D721Med (cell line): ENCODE measurements around the gene PLEKHO2.

Experiments used
- DNase-seq: peaks from one replicate; pipeline ENCODE4 v3.0.0; 2011; ENCODE audit warnings: low spot score; ENCODE audit not compliant: insufficient read length
- FAIRE-seq: peaks from 2 replicates; lab custom pipeline; 2011; peaks lifted over from hg19 to GRCh38; lab: Jason Lieb, UNC
- TF ChIP-seq, protein P1 (sequence below): IDR thresholded peaks from 2 replicates; pipeline ENCODE4 v1.5.1; 2012; ENCODE audit warnings: mild to moderate bottlenecking, control low read depth; ENCODE audit not compliant: insufficient read depth; ENCODE audit errors: missing control alignments

The PLEKHO2 gene

DNA sequence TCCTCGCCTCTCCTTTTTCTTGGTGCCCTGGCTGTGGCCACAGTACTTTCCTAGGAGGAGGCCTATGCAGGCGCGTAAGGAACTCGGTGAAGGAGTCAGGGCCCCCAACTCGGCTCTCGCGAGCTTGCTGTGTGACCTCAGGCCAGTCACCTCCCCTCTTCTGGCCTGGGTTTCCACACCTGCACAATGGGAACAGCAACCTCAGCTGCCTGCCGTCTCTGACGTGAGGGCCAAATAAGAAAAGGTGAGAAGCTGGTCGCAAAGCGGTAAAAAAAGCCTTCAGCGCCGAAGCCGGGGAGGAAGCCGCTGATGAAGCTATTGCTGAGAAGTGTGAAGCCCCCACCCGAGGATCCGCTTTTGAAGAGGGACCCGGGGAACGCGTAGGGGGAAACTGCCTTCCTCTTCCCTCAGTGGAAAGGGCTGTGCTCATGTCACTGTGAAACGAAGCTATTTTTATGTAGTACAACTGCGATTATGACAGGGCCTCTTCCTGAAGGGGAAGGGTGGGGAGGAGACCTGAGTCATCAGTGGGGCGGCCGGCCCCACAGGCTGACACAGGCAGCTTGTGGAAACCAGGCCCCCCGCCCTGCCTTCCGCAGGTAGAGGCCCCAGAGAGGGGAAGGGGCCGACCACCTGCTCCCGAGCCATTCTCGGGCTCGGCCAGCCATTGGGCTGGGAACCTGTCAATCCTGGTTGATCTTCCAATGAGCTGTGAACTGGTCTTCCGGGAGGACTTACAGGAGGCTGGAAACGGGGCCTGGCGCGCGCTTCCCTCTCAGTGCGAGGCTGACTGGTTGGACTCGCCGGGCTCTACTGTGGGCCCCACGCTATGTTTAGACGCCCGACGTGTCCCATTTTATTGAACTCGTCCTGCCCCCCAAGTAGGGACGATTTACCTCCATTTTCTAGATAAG is 52.0 kb downstream of the PLEKHO2 start:
- TF ChIP-seq, protein P1, sequence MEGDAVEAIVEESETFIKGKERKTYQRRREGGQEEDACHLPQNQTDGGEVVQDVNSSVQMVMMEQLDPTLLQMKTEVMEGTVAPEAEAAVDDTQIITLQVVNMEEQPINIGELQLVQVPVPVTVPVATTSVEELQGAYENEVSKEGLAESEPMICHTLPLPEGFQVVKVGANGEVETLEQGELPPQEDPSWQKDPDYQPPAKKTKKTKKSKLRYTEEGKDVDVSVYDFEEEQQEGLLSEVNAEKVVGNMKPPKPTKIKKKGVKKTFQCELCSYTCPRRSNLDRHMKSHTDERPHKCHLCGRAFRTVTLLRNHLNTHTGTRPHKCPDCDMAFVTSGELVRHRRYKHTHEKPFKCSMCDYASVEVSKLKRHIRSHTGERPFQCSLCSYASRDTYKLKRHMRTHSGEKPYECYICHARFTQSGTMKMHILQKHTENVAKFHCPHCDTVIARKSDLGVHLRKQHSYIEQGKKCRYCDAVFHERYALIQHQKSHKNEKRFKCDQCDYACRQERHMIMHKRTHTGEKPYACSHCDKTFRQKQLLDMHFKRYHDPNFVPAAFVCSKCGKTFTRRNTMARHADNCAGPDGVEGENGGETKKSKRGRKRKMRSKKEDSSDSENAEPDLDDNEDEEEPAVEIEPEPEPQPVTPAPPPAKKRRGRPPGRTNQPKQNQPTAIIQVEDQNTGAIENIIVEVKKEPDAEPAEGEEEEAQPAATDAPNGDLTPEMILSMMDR: no peak
- no peak for FAIRE-seq
- DNase-seq: no peak

GRCh38 chr15:64894395-64895056 is 52.8 kb downstream of the PLEKHO2 start:
- TF ChIP-seq, protein P1: no peak
- DNase-seq (no peak), FAIRE-seq (no peak)

DNA sequence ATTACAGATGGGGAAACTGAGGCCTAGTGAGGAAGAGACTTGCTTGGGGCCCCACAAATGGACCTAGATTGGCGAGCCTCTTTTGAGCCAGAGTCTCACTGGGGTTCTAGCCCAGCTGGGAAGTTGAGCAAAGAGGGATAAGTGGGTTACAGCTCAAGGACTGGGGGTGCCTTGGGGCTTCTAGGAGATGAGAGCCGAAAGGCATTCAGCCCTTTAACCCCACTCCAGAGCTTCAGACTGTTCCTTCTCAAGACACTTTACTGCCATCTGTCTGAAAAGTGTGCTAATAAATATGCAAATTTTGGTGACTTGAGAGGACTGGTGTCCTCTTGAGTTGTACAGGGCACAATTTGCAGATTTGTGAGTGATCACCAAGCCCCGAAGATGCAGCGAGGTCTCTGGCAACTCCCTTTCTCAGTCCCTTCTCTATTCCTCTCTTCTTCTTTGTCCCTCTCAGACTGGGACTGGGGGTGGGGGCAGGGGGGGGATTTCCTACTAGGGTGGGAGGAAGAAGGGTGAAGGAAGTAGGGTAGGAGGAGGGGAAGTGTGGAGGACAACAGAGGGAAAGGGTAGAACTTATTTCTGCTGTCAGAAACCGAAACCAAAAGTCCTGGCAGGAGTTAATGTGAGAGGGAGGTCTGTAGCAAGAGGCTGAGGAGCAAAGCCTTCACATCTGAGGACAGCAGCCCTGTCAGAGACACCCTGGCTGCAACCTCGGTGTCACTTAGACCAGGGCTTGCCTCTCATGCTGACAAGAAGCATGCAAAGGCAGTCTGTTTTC is 53.8 kb downstream of the PLEKHO2 start:
- TF ChIP-seq, protein P1: no peak
- FAIRE-seq: no peak
- no peak for DNase-seq

- TF ChIP-seq, protein P1: no peak
- FAIRE-seq (no peak), DNase-seq (no peak)
These were observed 54.8 kb downstream of the PLEKHO2 start for GRCh38 chr15:64896371-64897069.

DNA sequence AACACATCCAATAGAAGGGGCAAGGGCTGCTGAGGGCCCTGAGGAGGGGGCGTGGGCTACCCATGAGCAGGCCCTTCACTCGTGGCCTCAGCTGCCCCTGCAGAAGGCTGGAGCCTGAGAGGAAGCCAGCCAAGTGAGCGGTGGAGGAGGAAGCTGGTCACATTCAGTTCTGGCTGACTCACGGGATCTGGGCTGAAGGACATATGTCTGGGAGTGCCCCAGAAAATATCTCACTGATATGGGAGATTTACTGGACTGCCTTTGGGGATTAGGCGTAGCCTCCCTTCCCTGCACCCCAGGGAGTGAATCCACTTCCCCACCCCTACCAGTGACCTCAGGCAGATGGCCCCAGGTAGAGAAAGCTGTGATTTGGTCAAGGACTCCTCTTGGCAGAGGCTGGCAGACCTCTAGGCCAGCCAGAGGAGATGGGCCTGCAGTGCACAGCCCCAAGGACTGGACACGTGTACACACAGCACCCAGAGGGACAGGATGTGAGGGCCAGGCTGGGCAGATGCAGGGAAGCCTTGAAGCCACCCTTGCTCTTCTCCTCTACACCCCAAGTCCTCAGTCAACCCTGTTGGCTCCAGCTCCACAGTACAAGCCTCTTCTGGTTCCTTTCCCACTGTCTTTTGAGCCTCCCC is 55.8 kb downstream of the PLEKHO2 start:
- DNase-seq (no peak), FAIRE-seq (no peak)

DNA sequence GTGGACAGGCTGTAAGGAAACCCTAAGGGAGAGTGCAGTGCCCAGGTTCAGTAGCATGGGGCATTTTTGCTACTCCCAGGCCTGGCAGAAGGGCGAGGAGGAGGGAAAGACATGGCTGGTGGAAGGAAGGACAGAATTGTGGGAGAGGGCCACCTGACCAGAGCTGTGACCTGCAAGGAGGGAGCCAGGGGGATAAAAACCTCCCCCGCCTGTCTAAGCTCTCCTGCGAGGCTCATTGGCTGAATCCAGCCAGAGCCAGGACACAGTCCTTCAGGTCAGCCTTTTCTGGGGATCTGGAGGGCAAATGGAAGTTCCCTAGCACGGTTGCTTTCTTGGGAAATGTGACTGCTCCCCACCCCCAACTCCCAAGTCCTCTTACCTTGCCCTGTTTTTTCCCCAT is 56.7 kb downstream of the PLEKHO2 start:
- FAIRE-seq (no peak), DNase-seq (no peak)
- TF ChIP-seq, protein P1: no peak

More for the DNA sequence above, 55.8 kb downstream of the PLEKHO2 start:
- TF ChIP-seq, protein P1: no peak
